Progenitor cell of endocrine pancreas (in vitro differentiated cells): ENCODE measurements around the gene ZCCHC8. TPM values are rescaled to one million over a fixed set of nuclear protein-coding genes. Genes with fewer than 3 reads are reported as not detected.
A peak's percentile ranks its signal among the peaks of the same experiment; 100 is the strongest.
"Not testable (repeated sequence)": the region's sequence is repeated elsewhere in the genome, so short reads cannot be mapped to it uniquely, and the experiment has no call there.

Source experiments
- DNase-seq: peaks from one replicate; pipeline ENCODE4 v3.0.0; 2021; ENCODE audit warnings: low spot score; ENCODE audit not compliant: unreplicated experiment
- H3K27ac Mint-ChIP-seq: 2 replicates; pipeline ENCODE4 v1.8.0; 2021; ENCODE audit warnings: mild to moderate bottlenecking, moderate library complexity, mixed read lengths
- H3K27me3 Mint-ChIP-seq: 2 replicates; pipeline ENCODE4 v1.8.0; 2021; ENCODE audit warnings: mixed read lengths
- H3K36me3 Mint-ChIP-seq: 2 replicates; pipeline ENCODE4 v1.8.0; 2022; ENCODE audit warnings: mixed read lengths; ENCODE audit not compliant: insufficient read depth
- H3K4me1 Mint-ChIP-seq: 2 replicates; pipeline ENCODE4 v1.8.0; 2021; ENCODE audit warnings: low read depth, mixed read lengths
- H3K4me3 Mint-ChIP-seq: 2 replicates; pipeline ENCODE4 v1.8.0; 2021; ENCODE audit warnings: low read depth, mild to moderate bottlenecking, moderate library complexity, mixed read lengths
- H3K9me3 Mint-ChIP-seq: 2 replicates; pipeline ENCODE4 v1.8.0; 2021; ENCODE audit warnings: low read depth, mixed read lengths
- CTCF ChIP-seq: fragments of 200-600 bp; sonication (generic); IDR thresholded peaks from one replicate; pipeline ENCODE4 v1.5.0; 2021; ENCODE audit warnings: antibody characterized with exemption, mild to moderate bottlenecking; ENCODE audit not compliant: unreplicated experiment
- total RNA-seq: library from RNA; stranded (reverse); gene quantifications from 2 replicates; pipeline ENCODE4 v1.2.1, GENCODE V29; 2021

ZCCHC8 gene
- total RNA-seq, 1 donor from 2014 or later = 33.4 TPM

GRCh38 chr12:122503783-122504590, 3.3 kb upstream of the ZCCHC8 start:
- Mint-ChIP-seq H3K4me3 (no peak overlapping the region), H3K9me3 (no peaks in the 10 kb centered on the region), H3K36me3 (peaks cover 25% of the 10 kb centered on the region), H3K4me1 (peaks cover 10% of the 10 kb centered on the region), H3K27me3 (no peaks in the 10 kb centered on the region), H3K27ac (peak overlapping the region; percentile 64)
- no peak for TF ChIP-seq CTCF
- no peak for DNase-seq

GRCh38 chr12:122503147-122503751, 2.5 kb upstream of the ZCCHC8 start:
- Mint-ChIP-seq H3K4me3 (no peak overlapping the region), H3K4me1 (peaks cover 13% of the 10 kb centered on the region), H3K27me3 (no peaks in the 10 kb centered on the region), H3K36me3 (peaks cover 23% of the 10 kb centered on the region), H3K9me3 (no peaks in the 10 kb centered on the region), H3K27ac (peak overlapping the region; percentile 64)
- DNase-seq = no peak
- no peak for TF ChIP-seq CTCF

- DNase-seq = no peak
- H3K4me1 Mint-ChIP-seq = peaks cover 13% of the 10 kb centered on the region
- no peaks in the 10 kb centered on the region for H3K27me3 Mint-ChIP-seq
- no peaks in the 10 kb centered on the region for H3K9me3 Mint-ChIP-seq
- peaks cover 21% of the 10 kb centered on the region for H3K36me3 Mint-ChIP-seq
- peak; percentile 2 for TF ChIP-seq CTCF
- H3K4me3 Mint-ChIP-seq = peak overlapping the region; percentile 98
- peak overlapping the region; percentile 100 for H3K27ac Mint-ChIP-seq
These were observed 807 bp upstream of the ZCCHC8 start for GRCh38 chr12:122501489-122501989.

- Mint-ChIP-seq H3K4me3 (peak overlapping the region; percentile 98), H3K27me3 (no peaks in the 10 kb centered on the region), H3K9me3 (no peaks in the 10 kb centered on the region), H3K36me3 (peaks cover 17% of the 10 kb centered on the region), H3K27ac (peak overlapping the region; percentile 100), H3K4me1 (peaks cover 13% of the 10 kb centered on the region)
- no peak for TF ChIP-seq CTCF
- peak; percentile 32 for DNase-seq
These were observed 594 bp downstream of the ZCCHC8 start for GRCh38 chr12:122499991-122500684.

- DNase-seq = no peak
- TF ChIP-seq CTCF = no peak
- H3K27ac Mint-ChIP-seq = no peak overlapping the region
- H3K4me3 Mint-ChIP-seq = no peak overlapping the region
- H3K36me3 Mint-ChIP-seq = peaks cover 21% of the 10 kb centered on the region
- peaks cover 8% of the 10 kb centered on the region for H3K4me1 Mint-ChIP-seq
- no peaks in the 10 kb centered on the region for H3K27me3 Mint-ChIP-seq
- H3K9me3 Mint-ChIP-seq = no peaks in the 10 kb centered on the region
These were observed 5.5 kb downstream of the ZCCHC8 start for GRCh38 chr12:122495258-122495657.

GRCh38 chr12:122493222-122493621, 7.5 kb downstream of the ZCCHC8 start:
- peaks cover 23% of the 10 kb centered on the region for H3K36me3 Mint-ChIP-seq
- DNase-seq, H3K4me3 Mint-ChIP-seq, H3K9me3 Mint-ChIP-seq, H3K27ac Mint-ChIP-seq, H3K4me1 Mint-ChIP-seq, H3K27me3 Mint-ChIP-seq: not testable (repeated sequence)
